GM12875 (cell line): ENCODE results near the gene SERPINB8.
A peak's percentile ranks its signal among the peaks of the same experiment; 100 is the strongest.

ENCODE experiments used
- H3K4me3 ChIP-seq: one replicate; pipeline ENCODE4 v1.5.1; 2011; ENCODE audit warnings: low read depth, low read length, control low read depth
- CTCF ChIP-seq: IDR thresholded peaks from 2 replicates; pipeline ENCODE4 v1.5.1; 2011; ENCODE audit warnings: low read depth, mild to moderate bottlenecking, control low read depth, inconsistent platforms, low read length, moderate library complexity, borderline replicate concordance; ENCODE audit not compliant: insufficient read depth

Gene SERPINB8

GRCh38 chr18:64011513-64011912 lies 41.6 kb downstream of the SERPINB8 start:
- no peak for TF ChIP-seq CTCF

DNA sequence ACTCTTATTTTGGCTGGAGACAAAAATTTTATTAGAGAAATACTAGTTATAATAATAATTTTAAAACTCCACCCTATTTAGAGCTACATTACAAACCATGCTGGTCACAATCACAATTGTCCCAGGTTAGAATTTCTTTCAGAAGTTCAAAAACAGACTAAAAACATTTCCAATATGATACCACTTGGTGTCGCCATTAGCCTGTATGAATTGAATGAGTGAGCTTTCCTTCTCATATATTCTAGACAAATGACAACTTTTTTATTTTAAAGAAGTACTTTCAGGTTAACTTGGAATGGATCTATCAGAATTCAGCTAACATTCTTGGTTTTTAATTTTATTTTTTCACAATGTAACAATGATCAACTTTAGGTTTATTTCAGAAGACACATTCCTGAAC lies 48.0 kb downstream of the SERPINB8 start:
- peak; percentile 25; the same call in 1 of the 2 replicates for TF ChIP-seq CTCF
- H3K4me3 ChIP-seq, result no peak overlapping the region

More at GRCh38 chr18:64011513-64011912, 41.6 kb downstream of the SERPINB8 start:
- no peak overlapping the region for H3K4me3 ChIP-seq

GRCh38 chr18:64019922-64020756 lies 50.3 kb downstream of the SERPINB8 start:
- no peak for TF ChIP-seq CTCF
- no peak overlapping the region for H3K4me3 ChIP-seq

- TF ChIP-seq CTCF, result no peak
Observed at GRCh38 chr18:64026350-64026749, 56.5 kb downstream of the SERPINB8 start.

GRCh38 chr18:64027931-64028695 lies 58.2 kb downstream of the SERPINB8 start:
- TF ChIP-seq CTCF, result no peak
- no peak overlapping the region for H3K4me3 ChIP-seq

More at GRCh38 chr18:64026350-64026749, 56.5 kb downstream of the SERPINB8 start:
- no peak overlapping the region for H3K4me3 ChIP-seq

GRCh38 chr18:64029096-64029495 lies 59.2 kb downstream of the SERPINB8 start:
- no peak for TF ChIP-seq CTCF
- no peak overlapping the region for H3K4me3 ChIP-seq
